ENCODE measurements around the gene RPS6KA2.

Gene RPS6KA2

DNA sequence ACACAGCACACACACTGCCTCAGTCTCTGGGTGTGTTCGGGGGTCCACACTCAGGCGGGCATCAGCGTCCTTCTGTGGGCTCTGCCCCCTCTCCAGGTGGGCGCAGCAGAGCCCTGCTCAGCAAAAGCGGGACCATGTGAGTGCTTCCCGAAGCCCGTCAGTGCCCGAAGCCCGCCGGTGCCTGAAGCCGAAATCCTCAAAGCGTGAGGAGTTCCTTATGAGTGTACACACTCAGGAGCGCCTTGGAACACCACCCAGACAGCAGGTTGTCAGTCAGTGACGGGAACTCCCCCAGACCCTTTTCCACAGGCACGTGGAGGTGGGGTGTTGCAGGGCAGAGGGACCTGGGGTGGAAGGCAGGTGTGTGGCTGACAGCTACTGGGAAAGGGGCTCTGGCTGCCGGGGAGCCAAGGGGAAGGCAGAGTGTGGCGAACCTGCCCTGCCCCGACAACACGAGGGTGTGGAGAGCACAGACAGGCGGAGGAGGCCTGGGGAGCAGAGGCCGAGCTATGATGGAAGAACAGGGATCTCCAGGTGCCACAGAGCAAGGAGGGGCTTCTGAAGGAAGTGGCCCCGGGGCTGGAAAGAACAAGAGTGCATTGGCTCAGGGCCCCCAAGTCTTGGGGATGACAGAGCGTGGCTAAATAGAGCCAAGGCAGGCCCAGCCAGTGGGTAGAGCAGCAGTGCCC is 128.2 kb downstream of the RPS6KA2 start:
- no peak for TF ChIP-seq EZH2 (IDR thresholded peaks at IDR 0.05; ENCODE audit: borderline replicate concordance, low read depth, low read length, severe bottlenecking)
- TF ChIP-seq CTCF (IDR thresholded peaks at IDR 0.05; ENCODE audit: borderline replicate concordance, extremely low read depth, low read length, poor library complexity, severe bottlenecking), result no peak
- no peak overlapping the region for H3K4me2 ChIP-seq (ENCODE audit: insufficient read depth, low read length)
- H3K4me1 ChIP-seq (ENCODE audit: insufficient read depth, low read length), result no peaks in the 10 kb centered on the region
- H3K9me3 ChIP-seq (ENCODE audit: insufficient read depth, low read length, severe bottlenecking), result no peaks in the 10 kb centered on the region
- DNase-seq, result no peak
- H3K27me3 ChIP-seq (ENCODE audit: insufficient read depth, low read length, poor library complexity), result no peaks in the 10 kb centered on the region
- no peak overlapping the region for H3K9ac ChIP-seq (ENCODE audit: low read depth, low read length)
- ATAC-seq (ENCODE audit: insufficient read depth, low read depth), result no peak
- H2AFZ ChIP-seq (ENCODE audit: low read depth, low read length), result no peak overlapping the region
- no peaks in the 10 kb centered on the region for H3K36me3 ChIP-seq (ENCODE audit: insufficient read depth, low read length)
- no peak overlapping the region for H3K27ac ChIP-seq (ENCODE audit: low read length)
- H3K4me3 ChIP-seq (ENCODE audit: low read depth in 1 of 2, low read length in 2 of 2), result no peak overlapping the region
- no peaks in the 10 kb centered on the region for H4K20me1 ChIP-seq (ENCODE audit: insufficient read depth, low read length)
- H3K79me2 ChIP-seq (ENCODE audit: insufficient read depth, low read length), result no peaks in the 10 kb centered on the region

DNA sequence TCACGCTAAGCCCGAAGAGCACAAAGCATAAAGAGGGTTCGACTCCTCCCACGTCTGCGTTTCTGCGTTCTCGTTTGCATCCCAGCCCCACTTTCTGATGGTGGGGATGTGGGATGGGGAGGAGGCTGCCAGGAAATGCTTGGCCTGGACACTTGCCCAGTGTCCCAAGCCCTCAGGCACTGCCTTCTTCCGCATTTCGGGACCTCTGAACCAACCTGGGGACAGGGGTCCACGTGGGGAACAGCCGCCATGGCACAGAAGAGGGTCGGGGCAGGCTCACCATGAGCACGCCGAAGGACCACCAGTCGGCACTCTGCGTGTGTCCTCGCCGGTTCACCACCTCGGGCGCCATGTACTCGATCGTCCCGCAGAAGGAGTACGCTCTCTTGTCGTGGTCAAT is 128.8 kb downstream of the RPS6KA2 start:
- no peaks in the 10 kb centered on the region for H4K20me1 ChIP-seq (ENCODE audit: insufficient read depth, low read length)
- H2AFZ ChIP-seq (ENCODE audit: low read depth, low read length), result no peak overlapping the region
- H3K36me3 ChIP-seq (ENCODE audit: insufficient read depth, low read length), result no peaks in the 10 kb centered on the region
- H3K4me3 ChIP-seq (ENCODE audit: low read depth in 1 of 2, low read length in 2 of 2), result no peak overlapping the region
- no peaks in the 10 kb centered on the region for H3K79me2 ChIP-seq (ENCODE audit: insufficient read depth, low read length)
- H3K27me3 ChIP-seq (ENCODE audit: insufficient read depth, low read length, poor library complexity), result no peaks in the 10 kb centered on the region
- TF ChIP-seq EZH2 (IDR thresholded peaks at IDR 0.05; ENCODE audit: borderline replicate concordance, low read depth, low read length, severe bottlenecking) (no peak), CTCF (IDR thresholded peaks at IDR 0.05; ENCODE audit: borderline replicate concordance, extremely low read depth, low read length, poor library complexity, severe bottlenecking) (no peak)
- H3K4me2 ChIP-seq (ENCODE audit: insufficient read depth, low read length), result no peak overlapping the region
- ATAC-seq (ENCODE audit: insufficient read depth, low read depth), result no peak
- H3K27ac ChIP-seq (ENCODE audit: low read length), result no peak overlapping the region
- H3K9me3 ChIP-seq (ENCODE audit: insufficient read depth, low read length, severe bottlenecking), result no peaks in the 10 kb centered on the region
- no peak for DNase-seq
- H3K9ac ChIP-seq (ENCODE audit: low read depth, low read length), result no peak overlapping the region
- H3K4me1 ChIP-seq (ENCODE audit: insufficient read depth, low read length), result no peaks in the 10 kb centered on the region

- Histone ChIP-seq H3K4me2 (ENCODE audit: insufficient read depth, low read length) (no peak overlapping the region), H4K20me1 (ENCODE audit: insufficient read depth, low read length) (no peaks in the 10 kb centered on the region), H3K27me3 (ENCODE audit: insufficient read depth, low read length, poor library complexity) (no peaks in the 10 kb centered on the region), H2AFZ (ENCODE audit: low read depth, low read length) (no peak overlapping the region), H3K9ac (ENCODE audit: low read depth, low read length) (no peak overlapping the region), H3K27ac (ENCODE audit: low read length) (no peak overlapping the region), H3K9me3 (ENCODE audit: insufficient read depth, low read length, severe bottlenecking) (no peaks in the 10 kb centered on the region), H3K79me2 (ENCODE audit: insufficient read depth, low read length) (no peaks in the 10 kb centered on the region), H3K4me3 (ENCODE audit: low read depth in 1 of 2, low read length in 2 of 2) (no peak overlapping the region), H3K4me1 (ENCODE audit: insufficient read depth, low read length) (no peaks in the 10 kb centered on the region), H3K36me3 (ENCODE audit: insufficient read depth, low read length) (no peaks in the 10 kb centered on the region)
- DNase-seq, result no peak
- TF ChIP-seq EZH2 (IDR thresholded peaks at IDR 0.05; ENCODE audit: borderline replicate concordance, low read depth, low read length, severe bottlenecking) (no peak), CTCF (IDR thresholded peaks at IDR 0.05; ENCODE audit: borderline replicate concordance, extremely low read depth, low read length, poor library complexity, severe bottlenecking) (no peak)
- ATAC-seq (ENCODE audit: insufficient read depth, low read depth), result no peak
Measured at GRCh38 chr6:166497087-166497899, 129.8 kb downstream of the RPS6KA2 start.
